COR-L47 (cell line): ENCODE results near the gene MDP1.
A peak's percentile ranks its signal among the peaks of the same experiment; 100 is the strongest.

Experiments
- DNase-seq: peaks from one replicate; lab custom pipeline; 2025; lab: John Stamatoyannopoulos, UW

The MDP1 gene

GRCh38 chr14:24179961-24180796, 35.7 kb downstream of the MDP1 start:
- DNase-seq: no peak

DNA sequence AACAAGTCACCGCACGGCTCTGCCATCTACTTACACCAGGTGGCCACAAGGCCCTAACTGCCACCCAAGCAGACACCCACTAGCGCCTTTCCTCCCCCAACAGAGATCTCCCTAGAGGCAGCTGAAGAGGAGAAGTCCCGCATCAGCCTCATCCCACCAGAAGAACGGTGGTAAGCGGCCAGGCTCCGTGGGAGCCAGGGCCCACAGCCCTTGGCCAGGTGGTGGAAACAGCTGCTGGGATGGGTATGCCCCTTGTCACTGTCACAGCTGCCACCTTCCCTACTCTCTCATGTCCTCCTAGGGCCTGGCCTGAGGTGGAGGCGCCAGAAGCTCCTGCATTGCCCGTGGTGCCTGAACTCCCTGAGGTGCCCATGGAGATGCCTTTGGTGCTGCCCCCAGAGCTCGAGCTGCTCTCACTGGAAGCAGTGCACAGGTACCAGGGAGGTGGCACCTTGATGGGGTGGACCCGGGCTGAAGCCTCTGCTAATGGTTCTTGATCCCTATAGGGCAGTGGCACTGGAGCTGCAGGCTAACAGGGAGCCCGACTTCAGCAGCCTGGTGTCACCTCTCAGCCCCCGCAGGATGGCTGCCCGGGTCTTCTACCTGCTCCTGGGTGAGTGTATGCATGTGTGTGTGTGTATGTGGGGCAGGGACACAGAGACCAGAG, 36.4 kb downstream of the MDP1 start:
- no peak for DNase-seq

GRCh38 chr14:24178399-24179178, 37.3 kb downstream of the MDP1 start:
- no peak for DNase-seq

GRCh38 chr14:24177891-24178290, 38.0 kb downstream of the MDP1 start:
- DNase-seq: no peak

DNA sequence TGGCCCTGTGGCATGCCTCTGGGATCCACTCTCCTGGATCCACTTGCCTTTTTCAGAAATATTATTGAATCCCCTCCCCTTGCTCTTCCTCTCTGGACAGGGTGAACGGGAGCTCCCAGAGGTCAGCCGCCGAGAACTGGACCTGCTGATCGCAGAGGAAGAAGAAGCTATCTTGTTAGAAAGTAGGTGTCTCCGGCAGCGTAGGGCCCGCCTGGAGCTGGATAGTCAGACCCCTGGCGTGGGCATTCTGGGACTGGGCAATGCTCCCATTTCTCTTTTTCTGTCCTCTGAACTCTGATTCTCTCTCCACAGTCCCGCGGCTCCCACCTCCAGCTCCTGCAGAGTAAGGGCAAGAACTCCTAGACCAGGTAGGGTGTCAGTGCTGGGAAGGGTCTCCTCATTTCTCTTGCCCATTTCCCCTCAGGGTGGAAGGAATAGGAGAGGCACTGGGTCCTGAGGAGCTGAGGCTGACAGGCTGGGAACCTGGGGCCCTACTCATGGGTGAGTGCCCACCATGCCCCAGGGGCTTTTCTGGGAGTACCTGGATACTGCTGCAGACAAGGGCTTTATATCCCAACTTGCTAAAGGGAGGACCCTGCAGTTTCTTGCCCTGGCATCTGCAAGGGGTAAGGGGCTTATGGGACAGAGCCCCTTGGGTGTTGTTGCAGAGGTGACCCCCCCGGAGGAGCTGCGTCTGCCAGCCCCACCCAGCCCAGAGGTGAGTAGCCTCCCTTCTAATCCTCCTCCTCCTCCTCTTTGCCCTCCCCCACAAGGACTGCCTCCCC, 38.6 kb downstream of the MDP1 start:
- DNase-seq: no peak

- DNase-seq: no peak
These were observed 39.3 kb downstream of the MDP1 start for GRCh38 chr14:24176599-24176998.

DNA sequence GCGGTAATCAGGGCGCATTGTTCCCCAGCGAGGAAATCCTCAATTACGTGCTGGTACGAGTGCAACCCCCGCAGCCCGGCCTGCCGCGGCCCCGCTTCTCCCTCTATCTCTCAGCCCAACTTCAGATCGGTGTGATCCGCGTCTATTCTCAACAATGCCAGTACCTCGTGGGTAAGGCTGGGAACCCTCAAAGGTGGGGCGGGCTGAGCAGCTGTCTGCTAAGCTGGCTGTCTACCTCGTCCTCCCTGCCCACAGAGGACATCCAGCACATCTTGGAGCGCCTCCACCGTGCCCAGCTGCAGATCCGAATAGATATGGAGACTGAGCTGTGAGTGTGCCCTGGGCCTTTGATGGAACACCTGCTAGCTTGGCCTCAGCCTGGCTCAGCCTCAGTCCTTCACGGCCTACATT, 43.0 kb downstream of the MDP1 start:
- DNase-seq: peak; percentile 18

GRCh38 chr14:24172261-24172860, 43.5 kb downstream of the MDP1 start:
- peak; percentile 50 for DNase-seq

DNA sequence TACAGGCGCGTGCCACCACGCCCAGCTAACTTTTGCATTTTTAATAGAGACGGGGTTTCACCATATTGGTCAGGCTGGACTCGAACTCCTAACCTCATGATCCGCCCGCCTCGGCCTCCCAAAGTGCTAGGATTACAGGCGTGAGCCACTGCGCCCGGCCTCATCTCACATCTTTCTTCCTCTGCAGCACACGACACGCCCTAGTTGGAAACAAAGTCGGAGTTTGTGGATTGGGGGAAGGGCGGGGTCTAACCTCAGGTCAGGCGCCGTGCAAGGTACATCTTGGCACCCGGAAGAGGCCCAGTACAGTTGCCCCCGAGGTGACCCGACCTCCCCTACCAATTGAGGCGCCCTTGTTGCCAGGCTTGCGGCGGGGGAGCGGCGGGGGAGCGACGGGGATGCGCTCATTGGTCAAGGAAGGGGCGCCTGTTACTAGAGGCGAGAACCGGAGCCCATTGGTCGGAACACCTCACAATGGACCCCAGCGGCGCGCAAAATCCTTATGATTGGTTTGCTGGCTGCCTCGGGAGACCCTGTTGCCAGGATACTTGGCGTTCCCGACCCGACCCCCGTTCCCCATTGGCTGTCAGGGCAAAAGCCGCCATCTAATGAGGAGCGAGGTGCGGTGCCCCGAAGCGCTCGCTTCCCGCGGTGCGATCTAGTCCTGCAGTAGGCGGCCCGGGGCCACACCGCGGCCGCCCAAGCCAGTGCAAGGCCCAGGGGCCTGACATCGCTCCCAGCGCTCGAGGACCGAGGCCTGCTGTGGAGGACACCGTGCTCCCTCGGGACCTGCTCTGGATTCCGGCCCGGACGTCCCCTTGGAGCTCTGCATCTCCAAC, 44.2 kb downstream of the MDP1 start, which contains the start of gene REC8:
Gene REC8 (plus strand): TSS at position 659 of the 839 bp plus-strand sequence. CDS start 473 bp downstream, outside the sequence.
- DNase-seq: peak; percentile 99

DNA sequence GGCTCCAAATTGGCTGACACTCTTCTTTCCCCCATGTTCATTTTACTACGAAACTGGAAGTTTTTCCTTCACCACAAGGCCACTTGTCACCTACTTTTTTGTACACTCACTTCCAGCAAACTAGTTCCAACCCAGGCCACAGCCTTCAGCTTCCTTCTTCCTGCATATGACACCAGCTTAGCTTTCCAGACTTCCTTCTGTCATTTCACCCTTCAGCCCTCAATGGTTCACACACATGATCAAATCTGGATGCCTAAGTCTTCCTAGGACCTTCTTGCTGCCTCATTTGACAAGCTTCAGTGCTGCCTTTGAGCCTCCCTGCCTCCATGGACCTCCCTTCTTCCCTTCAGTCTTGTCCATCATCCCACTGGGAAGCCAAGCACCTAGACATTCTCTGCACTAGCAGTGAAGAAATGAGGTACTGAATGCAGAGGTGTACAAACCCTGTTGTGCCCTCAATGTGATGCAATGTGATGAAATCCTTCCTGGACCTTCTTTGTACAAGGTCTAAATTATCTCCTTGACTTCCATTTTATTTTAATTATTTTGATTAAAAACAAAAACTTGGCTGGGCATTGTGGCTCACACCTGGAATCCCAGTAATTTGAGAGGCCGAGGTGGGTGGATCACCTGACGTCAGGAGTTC, 48.3 kb downstream of the MDP1 start:
- DNase-seq: no peak

- DNase-seq: no peak
These were observed 50.1 kb downstream of the MDP1 start for GRCh38 chr14:24165785-24166184.

DNA sequence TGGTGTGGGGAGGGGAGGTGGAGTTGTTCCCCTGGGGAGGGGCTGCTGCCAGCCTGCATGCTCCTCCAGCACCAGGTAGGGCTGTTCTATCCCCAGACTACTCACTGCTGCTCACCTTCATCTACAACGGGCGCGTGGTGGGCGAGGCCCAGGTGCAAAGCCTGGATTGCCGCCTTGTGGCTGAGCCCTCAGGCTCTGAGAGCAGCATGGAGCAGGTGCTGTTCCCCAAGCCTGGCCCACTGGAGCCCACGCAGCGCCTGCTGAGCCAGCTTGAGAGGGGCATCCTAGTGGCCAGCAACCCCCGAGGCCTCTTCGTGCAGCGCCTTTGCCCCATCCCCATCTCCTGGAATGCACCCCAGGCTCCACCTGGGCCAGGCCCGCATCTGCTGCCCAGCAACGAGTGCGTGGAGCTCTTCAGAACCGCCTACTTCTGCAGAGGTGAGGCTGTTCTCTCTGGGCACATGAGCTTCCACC, 51.3 kb downstream of the MDP1 start:
- no peak for DNase-seq
